ENCODE measurements around the gene SPOUT1. TPM values are rescaled to one million over a fixed set of nuclear protein-coding genes. Genes with fewer than 3 reads are reported as not detected.

The SPOUT1 gene
- total and polyA plus RNA-seq, 10 of the 15 experiments (the other 5 are each of a cell fraction or from before 2014, with no cell fraction given), result 5.7 to 95.0 (median 40.6) TPM

DNA sequence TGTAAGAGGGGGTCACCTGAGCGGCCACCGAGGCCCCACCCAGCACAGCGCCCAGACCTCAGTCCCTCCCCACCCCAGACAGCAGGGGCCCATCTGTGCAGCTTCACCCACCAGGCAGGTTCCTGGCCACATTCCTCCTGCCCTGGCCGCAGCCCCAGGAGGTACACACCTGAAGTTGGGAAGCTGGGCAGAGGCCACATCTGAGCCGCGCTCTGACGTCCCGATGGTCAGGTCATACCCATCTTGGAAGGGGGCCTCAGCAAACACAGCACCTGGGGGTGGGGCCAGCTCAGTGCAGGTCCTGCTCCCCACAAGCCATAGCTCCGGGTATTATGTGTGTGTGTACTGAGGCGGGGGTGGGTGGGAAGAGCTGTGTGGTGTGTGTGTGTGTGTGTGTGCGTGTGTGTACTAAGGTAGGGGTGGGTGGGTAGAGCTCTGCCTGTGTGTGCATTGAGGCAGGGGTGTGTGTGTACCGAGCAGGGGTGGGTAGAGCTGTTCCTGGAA lies 5.6 kb downstream of the SPOUT1 start:
- no TSS peak for BruUV-seq (replicated peaks)
- peaks cover 12% of the 10 kb centered on the region for H3K79me2 ChIP-seq (ENCODE audit: control insufficient read depth, insufficient read depth, low read length)
- ChIA-PET CTCF (no interaction called here), SMC1A (ENCODE audit: uncharacterized antibody, unreplicated experiment) (no interaction called here), RAD21 (ENCODE audit: unreplicated experiment) (no interaction called here), POLR2A (no interaction called here)
- H3K27me3 ChIP-seq (replicated peaks in 1 of 2; ENCODE audit: control insufficient read depth in 2 of 2, insufficient read depth in 2 of 2, low read length in 1 of 2), result no peaks in the 10 kb centered on the region
- H3K36me3 ChIP-seq (ENCODE audit: control insufficient read depth in 2 of 2, insufficient read depth in 2 of 2, low read length in 1 of 2), result peaks cover 22 to 28% of the 10 kb centered on the region in 2 experiments
- in situ Hi-C loops (cut with MboI) (no loop called here), intact Hi-C loops (cut with micrococcal nuclease; ENCODE audit: unreplicated experiment) (no loop called here)
- DNase-seq (ENCODE audit: low read depth, low spot score) (no peak), FAIRE-seq (no peak), ATAC-seq (no peak)
- no peak overlapping the region for H3K27ac ChIP-seq (ENCODE audit: control insufficient read depth, insufficient read depth)
- no peak overlapping the region for H3K4me2 ChIP-seq (ENCODE audit: control insufficient read depth, insufficient read depth)
- H3K9me3 ChIP-seq (replicated peaks; ENCODE audit: control insufficient read depth, insufficient read depth, low read length), result no peaks in the 10 kb centered on the region
- no peak overlapping the region for H2AFZ ChIP-seq (ENCODE audit: control insufficient read depth, low read depth, low read length)
- no peaks in the 10 kb centered on the region for H4K20me1 ChIP-seq (ENCODE audit: control insufficient read depth, insufficient read depth)
- no peak overlapping the region for H3K4me3 ChIP-seq
- no peak overlapping the region for H3K9ac ChIP-seq (ENCODE audit: control insufficient read depth, insufficient read depth, low read length)
- H3K4me1 ChIP-seq (ENCODE audit: control insufficient read depth, insufficient read depth, low read length), result peaks cover 10% of the 10 kb centered on the region; the same call in 1 of the 2 replicates
- no peak for TF ChIP-seq CBX5 (IDR thresholded peaks at IDR 0.05; ENCODE audit: low read depth)
- no peak for TF ChIP-seq SUPT20H (IDR thresholded peaks at IDR 0.05; ENCODE audit: borderline replicate concordance, control insufficient read depth, low read depth, low read length)
- TF ChIP-seq MTA3 (IDR thresholded peaks at IDR 0.05; ENCODE audit: borderline replicate concordance, low read length), result no peak
- TF ChIP-seq ZNF24 (IDR thresholded peaks at IDR 0.05), result no peak
- TF ChIP-seq GATAD2B (conservative IDR thresholded peaks at IDR 0.05; ENCODE audit: low read depth), result no peak
- no peak for TF ChIP-seq KLF5 (IDR thresholded peaks at IDR 0.05; ENCODE audit: partially characterized antibody)
- TF ChIP-seq EZH2 (IDR thresholded peaks at IDR 0.05; ENCODE audit: borderline replicate concordance, control insufficient read depth, low read depth, low read length), result no peak
- TF ChIP-seq ZBED1 (IDR thresholded peaks at IDR 0.05; ENCODE audit: borderline replicate concordance), result no peak
- no peak for TF ChIP-seq BRCA1 (IDR thresholded peaks at IDR 0.05; ENCODE audit: low read depth, low read length)
- TF ChIP-seq SPI1 (IDR thresholded peaks at IDR 0.05; ENCODE audit: borderline replicate concordance, insufficient read depth, low read depth, low read length), result no peak
- TF ChIP-seq MXI1 (IDR thresholded peaks at IDR 0.05; ENCODE audit: low read depth, low read length), result no peak
- TF ChIP-seq MEF2B (IDR thresholded peaks at IDR 0.05; ENCODE audit: partially characterized antibody, poor library complexity, severe bottlenecking), result no peak
- TF ChIP-seq, protein P1, sequence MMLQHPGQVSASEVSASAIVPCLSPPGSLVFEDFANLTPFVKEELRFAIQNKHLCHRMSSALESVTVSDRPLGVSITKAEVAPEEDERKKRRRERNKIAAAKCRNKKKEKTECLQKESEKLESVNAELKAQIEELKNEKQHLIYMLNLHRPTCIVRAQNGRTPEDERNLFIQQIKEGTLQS (IDR thresholded peaks at IDR 0.05; ENCODE audit: borderline replicate concordance, extremely low read depth, low read depth, low read length), result no peak
- over 99% methylated on average over 11 of the region's 12 CpGs for WGBS (ENCODE audit: insufficient coverage, insufficient replicate concordance, low lambda C conversion rate, missing lambda C conversion rate)

Data from GM12878 (cell line).